Measurements from ENCODE around the gene WDR5. TPM values are rescaled to one million over a fixed set of nuclear protein-coding genes. Genes with fewer than 3 reads are reported as not detected.

WDR5 gene
- total and polyA plus RNA-seq, 2 of the 13 experiments (the other 11 are each of a cell fraction or from before 2014, with no cell fraction given) = 34.3 TPM

GRCh38 chr9:134175808-134176598, 40.1 kb downstream of the WDR5 start (continued):
- TF ChIP-seq ZNF564 (CRISPR knock-in tag; IDR thresholded peaks at IDR 0.05) = peak; percentile 66; the same call in 1 of the 2 replicates
- peak; percentile 58; the same call in 1 of the 2 replicates for TF ChIP-seq ZNF280D (CRISPR knock-in tag; IDR thresholded peaks at IDR 0.05)
- 0 out of 2 replicates have a peak, but pooled peaks have one; percentile 47 for TF ChIP-seq IKZF5 (CRISPR knock-in tag; IDR thresholded peaks at IDR 0.05)
- no peak for TF ChIP-seq PRDM10 (CRISPR knock-in tag; IDR thresholded peaks at IDR 0.05; ENCODE audit: low read depth)
- TF ChIP-seq ZBTB26 (CRISPR knock-in tag; IDR thresholded peaks at IDR 0.05; ENCODE audit: borderline replicate concordance) = no peak
- TF ChIP-seq BRCA1 (CRISPR knock-in tag; IDR thresholded peaks at IDR 0.05) = 0 out of 2 replicates have a peak, but pooled peaks have one; percentile 50
- TF ChIP-seq ZBTB7A (CRISPR knock-in tag; IDR thresholded peaks at IDR 0.05) = peak; percentile 79
- no peak for TF ChIP-seq GLI4 (CRISPR knock-in tag; IDR thresholded peaks at IDR 0.05; ENCODE audit: borderline replicate concordance)
- TF ChIP-seq HOXD1 (CRISPR knock-in tag; IDR thresholded peaks at IDR 0.05) = no peak
- TF ChIP-seq ZNF574 (CRISPR knock-in tag; IDR thresholded peaks at IDR 0.05) = peak; percentile 17; the same call in 1 of the 2 replicates
- TF ChIP-seq MAFG (CRISPR knock-in tag; IDR thresholded peaks at IDR 0.05) = no peak
- TF ChIP-seq ATF7 (IDR thresholded peaks at IDR 0.05) = no peak
- TF ChIP-seq ATF7 (CRISPR knock-in tag; IDR thresholded peaks at IDR 0.05) = no peak
- 0 out of 2 replicates have a peak, but pooled peaks have one; percentile 16 for TF ChIP-seq BCL6 (CRISPR knock-in tag; IDR thresholded peaks at IDR 0.05)
- no peak for TF ChIP-seq ZNF343 (CRISPR knock-in tag; IDR thresholded peaks at IDR 0.05)
